SH-SY5Y (cell line): Measurements from ENCODE around the gene ATP13A2.

Experiments used
- GATA2 ChIP-seq: IDR thresholded peaks from 2 replicates; pipeline ENCODE4 v1.6.1; 2011; ENCODE audit warnings: mild to moderate bottlenecking, low read depth, low read length
- GATA3 ChIP-seq: IDR thresholded peaks from 2 replicates; pipeline ENCODE4 v1.6.1; 2011; ENCODE audit warnings: low read depth, mild to moderate bottlenecking, low read length, moderate library complexity

The ATP13A2 gene

DNA sequence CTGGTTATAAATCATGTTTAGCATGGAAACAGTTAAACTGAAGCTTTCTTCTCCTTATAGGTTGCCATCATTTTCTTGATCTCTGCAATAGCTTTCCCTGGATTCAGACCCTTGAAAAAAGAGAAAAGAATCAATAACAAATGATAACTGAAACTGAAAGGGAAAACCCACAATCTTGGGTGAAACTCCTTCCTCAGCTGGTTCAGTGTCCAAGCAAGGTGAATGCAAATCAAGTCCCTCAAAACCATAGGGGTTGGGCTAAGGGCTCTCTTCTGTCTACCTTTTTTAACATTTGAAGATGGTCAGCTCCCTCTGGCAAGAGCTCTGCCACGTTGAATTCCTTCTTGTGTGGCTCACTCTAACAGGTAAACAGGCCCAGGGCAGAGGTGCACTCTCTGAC lies 7.1 kb upstream of the ATP13A2 start:
- TF ChIP-seq GATA3 = no peak
- no peak for TF ChIP-seq GATA2

DNA sequence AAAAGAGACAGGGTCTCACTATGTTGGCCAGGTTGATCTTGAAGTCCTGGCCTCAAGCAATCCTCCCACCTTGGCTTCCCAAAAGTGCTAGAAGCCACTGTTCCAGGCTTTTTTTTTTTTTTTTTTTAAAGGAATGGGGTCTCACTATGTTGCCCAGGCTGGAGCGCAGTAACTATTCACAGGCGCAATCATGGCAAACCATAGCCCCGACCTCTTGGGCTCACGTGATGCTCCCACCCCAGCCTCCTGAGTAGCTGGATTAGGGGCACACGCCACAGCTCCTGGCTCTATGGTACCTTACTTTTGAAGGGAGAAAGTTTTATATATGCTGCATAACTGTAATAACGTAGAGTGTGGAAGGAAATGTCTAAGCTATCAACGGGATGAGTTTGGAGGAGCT lies 5.7 kb upstream of the ATP13A2 start:
- TF ChIP-seq GATA2 (no peak), GATA3 (no peak)

DNA sequence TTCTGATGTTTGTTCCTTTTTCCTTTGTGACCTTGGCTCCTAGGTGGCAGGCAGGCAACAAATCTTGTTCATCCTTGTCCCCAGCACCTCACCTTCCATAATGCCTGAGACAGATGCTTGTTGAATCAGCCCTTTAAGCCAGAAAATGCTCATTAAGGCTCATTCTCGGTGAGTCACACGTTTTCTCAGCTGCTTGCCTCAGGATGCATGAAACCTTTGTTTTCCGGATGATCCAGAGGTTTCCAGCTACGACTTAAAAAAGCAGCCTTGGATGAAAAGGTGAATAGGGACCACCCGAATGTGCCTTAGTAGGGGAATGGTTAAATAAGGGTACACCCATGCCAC lies 4.6 kb upstream of the ATP13A2 start:
- TF ChIP-seq GATA2 = no peak
- TF ChIP-seq GATA3 = no peak

DNA sequence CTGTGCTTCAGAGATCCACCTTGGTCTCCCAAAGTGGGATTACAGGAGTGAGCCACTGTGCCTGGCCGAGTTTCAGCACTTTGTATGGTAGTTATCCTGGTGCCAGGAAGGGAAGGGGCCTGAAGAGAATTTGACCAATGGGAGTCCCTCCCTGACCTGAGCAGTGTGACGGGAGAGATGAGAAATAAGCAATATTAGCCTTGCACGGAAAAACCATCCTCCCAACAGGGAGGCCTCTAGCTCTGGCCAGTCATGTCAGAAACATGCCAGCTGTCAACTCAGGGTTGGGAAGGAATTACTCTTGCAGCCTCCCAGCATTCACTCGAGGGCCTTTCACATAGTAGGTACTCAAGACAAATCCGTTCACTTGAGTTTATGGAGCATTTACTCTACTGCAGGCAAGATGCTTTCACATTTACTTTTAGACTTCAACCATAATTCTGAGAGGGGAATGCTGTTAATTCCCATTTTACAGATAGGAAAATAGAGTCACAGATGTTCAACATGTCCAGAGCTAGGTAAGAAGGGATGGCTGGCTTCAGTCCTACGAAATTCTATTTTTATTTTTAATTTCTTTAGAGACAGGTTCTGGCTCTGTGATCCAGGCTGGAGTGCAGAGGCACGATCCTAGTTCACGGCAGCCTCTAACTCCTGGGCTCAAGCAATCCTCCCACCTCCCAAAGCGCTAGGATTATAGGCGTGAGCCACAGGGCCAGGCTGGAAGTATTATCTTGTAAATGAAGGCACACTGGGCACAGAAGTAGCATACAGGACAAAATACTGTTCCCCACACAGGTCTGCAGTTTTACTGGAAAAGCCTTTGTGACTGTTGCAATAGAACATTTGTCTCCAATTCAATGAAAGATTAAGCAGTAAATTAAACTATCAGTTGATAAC lies 3.2 kb upstream of the ATP13A2 start:
- TF ChIP-seq GATA2 (no peak), GATA3 (no peak)

DNA sequence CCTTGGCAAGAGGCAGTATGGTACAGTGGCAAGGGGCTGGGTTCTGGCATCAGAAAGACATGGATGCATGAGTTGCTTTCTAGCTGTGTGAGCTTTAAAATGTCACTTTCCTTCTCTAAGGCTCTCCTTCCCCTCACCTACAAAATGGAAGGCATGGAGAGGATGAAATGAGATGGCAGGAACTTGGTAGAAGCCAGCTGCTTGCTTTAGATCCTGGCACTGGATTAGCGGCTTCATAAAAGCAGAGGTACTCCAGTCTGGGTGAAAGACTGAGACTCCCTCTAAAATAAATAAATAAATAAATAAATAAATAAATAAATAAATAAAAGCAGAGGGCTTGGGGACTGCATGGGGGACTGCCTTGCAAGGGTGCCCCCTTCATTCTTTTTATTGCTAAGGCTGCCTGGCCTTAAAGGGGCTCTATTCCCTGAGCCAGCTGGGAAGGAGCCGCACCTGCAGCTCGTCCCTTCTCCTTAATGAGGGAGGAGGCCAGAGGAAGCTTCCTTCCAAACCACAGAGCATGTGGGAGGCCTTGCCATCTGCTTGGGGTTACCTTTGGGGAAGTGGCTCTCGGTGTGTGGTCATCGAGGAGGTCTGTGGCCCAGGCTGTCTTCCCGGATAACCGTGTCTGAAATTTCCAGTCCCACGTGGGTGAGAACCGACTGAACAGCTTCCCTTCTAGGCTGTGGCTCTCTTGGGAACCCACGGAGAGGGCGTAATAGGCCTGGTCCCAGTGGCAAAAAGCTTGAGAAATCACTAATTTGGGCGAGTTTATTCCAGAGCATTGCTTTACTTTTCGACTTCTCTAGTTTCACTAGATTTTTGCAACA lies 2.0 kb upstream of the ATP13A2 start:
- TF ChIP-seq GATA2 (no peak), GATA3 (no peak)

DNA sequence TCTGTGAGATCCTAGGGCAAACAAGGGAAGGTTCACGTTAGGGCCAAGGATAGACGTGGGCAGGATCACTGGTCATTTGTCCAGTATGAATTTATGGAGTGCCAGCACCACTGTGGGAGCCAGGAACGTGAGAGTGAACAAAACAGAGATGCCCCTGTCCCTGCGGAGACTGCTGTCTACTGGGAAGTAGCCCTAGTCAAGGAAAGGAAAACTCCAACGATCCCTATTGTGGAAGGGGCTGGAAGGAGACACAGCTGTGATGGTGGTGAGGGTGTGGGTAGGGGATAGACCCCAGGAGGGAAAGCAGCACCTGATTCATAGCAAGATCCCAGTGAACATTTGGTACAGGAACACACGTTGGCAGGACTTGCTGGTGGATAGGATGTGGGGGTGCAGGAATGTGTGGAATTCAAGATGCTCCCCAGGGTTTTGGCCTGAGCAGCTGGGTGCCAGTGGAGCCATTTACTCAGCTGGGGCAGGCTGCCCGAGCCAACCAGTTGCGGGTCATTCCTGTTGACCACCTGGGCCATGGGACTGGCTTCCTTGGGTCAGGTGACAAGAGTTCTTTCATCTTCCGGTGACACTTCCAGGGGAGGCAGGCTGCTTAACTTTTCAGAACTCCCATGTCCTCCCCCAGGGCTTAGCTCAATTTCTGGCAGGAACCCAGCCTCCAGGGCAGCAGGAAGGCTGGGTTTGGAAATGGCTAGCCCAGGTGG lies 1.2 kb upstream of the ATP13A2 start:
- TF ChIP-seq GATA2 = no peak
- no peak for TF ChIP-seq GATA3

DNA sequence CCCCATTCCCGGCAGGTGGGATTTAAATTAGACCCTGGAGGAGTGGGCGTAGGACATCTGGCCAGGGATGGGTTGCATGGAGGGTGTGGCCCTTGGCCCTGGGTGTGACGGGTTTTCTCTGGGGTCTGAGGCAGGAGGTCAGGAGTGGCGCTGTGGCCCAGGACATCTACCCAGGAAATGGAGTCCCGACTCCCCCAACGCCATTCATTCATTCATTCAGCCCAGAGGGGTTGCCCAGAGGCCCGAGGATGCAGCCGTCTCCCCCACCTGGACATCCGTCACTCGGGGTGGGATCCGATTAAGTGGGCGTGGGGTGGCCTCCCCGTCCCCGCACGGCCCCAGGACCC lies 663 bp downstream of the ATP13A2 start:
- TF ChIP-seq GATA3 = no peak
- no peak for TF ChIP-seq GATA2

DNA sequence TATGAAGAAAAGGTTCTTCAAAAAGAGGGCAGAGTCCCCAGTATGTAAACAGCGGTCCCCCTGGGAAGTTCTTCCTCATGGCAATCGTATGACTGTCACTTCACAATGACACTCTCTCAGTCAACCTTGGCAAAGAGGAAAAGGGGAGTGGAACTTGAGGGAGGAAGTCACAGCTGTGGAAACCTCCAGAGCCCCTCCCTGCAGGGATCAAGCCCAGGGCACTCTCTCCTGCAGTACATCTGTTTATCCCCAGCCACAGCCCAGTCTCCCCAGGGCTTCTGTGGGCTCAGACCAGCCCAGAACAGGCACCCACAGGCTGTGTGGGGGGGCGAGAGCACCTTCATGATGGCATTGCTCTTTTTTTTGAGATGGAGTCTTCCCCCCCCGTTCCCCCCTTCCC lies 2.0 kb downstream of the ATP13A2 start:
- TF ChIP-seq GATA3 = no peak
- no peak for TF ChIP-seq GATA2

DNA sequence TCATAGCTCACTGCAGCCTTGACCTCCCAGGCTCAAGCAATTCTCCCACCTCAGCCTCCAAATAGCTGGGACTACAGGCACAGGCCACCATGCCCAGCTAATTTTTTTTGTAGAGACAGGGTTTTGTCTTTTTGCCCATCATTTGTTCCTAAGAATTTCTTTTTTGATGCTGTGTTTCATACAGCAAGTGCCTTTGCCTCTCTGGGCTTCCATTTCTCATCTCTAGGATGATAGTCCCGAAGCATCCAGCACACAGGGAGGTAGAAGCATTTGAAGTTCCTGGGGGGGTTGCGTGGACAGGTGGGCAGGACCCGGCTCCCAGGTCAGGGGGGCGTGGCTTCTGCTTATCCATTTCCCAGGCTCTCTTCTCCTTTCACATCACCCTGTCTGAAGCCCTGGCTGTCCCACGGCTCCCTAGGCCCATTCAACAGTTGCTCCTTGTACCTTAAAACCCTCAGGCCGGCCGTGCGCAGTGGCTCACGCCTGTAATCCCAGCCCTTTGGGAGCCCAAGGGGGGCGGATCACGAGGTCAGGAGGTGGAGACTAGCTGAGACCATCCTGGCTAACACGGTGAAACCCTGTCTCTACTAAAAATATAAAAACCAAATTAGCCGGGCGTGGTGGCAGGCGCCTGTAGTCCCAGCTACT lies 3.4 kb downstream of the ATP13A2 start:
- TF ChIP-seq GATA3 = no peak
- no peak for TF ChIP-seq GATA2

DNA sequence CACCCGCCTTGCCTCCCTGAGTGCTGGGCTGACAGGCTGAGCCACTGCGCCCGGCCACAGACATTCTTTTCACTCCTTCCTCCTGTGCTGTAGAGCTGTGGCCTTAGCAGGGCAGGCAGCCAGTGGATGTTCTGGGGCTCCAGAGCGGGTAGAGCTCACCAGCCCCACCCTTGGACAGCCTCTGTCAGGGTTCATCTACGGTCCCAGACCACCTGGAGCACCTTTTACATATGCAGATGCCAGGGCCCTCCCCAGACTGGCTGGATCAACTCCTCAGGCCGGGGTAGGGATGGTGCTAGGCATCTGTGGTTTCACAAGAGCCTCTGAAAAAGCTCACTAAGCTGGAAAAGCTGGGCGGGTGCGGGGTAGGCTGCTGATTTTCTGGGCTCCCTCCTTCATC lies 4.6 kb downstream of the ATP13A2 start:
- no peak for TF ChIP-seq GATA3
- TF ChIP-seq GATA2 = no peak

DNA sequence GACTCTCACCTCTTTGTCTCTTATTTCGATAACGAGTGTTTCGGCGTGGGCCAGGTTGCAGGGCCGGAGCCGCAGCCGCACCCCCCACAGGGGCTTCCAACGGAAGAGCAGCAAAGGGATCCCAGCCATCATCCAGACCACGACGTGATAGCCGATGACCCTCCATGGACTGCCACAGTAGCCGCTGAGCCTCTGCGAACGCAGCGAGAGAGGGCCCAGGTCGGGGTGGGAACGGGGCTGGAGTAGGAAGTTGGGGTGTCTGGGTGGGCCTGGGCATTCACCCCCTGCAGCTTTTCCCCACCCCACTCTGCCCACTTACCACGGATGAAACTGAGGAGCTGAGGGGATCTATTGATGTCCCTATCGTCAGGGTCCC lies 6.4 kb downstream of the ATP13A2 start:
- no peak for TF ChIP-seq GATA2
- no peak for TF ChIP-seq GATA3

DNA sequence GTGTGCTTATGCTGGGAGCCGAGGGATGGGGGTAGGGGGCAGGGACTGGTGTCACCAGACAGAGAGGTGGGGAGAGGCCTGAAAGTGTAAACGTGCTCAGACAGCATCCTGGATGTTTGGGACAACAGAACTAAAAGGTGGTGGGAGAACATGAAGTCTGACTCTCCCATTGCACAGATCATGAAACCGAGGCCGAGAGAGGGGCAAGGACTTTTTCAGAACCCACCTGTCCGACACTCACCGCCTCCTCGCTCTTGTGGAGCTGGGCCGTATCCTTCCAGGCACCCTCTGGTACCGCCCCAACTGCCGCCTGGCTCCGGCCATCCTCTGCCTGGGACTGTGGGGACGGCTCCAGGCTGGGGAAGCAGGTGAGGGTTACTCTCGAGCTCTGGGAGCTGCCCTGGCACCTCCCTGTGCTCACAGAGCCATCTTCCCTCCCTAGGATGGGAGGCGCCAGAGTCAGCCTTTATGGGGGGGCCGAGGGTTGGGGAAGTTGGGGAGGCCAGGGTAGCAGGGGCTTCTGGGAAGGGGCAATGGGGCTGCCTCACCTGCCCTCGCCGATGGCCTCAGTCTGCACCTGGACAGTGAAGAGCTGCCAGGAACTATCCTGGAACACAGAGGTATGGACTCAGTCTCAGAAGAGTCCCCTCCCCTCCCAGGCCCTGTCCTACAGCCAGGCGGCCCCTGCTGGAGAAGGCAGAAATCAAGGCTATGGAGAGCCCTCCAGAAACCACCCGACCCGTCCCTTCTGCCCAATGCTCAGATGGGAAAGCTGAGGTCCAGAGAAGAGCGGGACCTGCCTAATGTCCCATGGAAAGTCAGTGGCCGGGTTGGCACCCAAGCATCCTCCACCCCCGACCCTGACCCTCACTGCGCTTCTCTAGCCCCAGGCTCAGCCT lies 7.0 kb downstream of the ATP13A2 start:
- TF ChIP-seq GATA3 = no peak
- no peak for TF ChIP-seq GATA2

DNA sequence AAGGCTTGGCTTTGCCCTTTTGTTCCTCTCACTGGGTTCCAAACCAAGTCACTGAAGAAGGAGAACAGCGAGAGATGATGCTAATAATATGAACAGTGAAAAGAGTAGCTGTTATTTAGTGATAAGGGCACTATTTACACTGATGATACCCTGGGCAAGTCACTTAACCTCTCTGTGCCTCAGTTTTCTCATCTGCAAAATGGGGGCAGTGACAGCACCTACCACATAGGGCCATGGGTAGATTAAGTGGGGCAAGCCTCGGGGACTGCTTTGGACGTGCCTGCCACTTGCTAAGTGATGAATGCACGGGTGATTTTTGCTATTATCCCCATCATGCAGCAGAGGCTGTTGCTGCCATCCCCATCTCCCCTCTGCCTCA lies 9.2 kb downstream of the ATP13A2 start:
- TF ChIP-seq GATA3 (no peak), GATA2 (no peak)

DNA sequence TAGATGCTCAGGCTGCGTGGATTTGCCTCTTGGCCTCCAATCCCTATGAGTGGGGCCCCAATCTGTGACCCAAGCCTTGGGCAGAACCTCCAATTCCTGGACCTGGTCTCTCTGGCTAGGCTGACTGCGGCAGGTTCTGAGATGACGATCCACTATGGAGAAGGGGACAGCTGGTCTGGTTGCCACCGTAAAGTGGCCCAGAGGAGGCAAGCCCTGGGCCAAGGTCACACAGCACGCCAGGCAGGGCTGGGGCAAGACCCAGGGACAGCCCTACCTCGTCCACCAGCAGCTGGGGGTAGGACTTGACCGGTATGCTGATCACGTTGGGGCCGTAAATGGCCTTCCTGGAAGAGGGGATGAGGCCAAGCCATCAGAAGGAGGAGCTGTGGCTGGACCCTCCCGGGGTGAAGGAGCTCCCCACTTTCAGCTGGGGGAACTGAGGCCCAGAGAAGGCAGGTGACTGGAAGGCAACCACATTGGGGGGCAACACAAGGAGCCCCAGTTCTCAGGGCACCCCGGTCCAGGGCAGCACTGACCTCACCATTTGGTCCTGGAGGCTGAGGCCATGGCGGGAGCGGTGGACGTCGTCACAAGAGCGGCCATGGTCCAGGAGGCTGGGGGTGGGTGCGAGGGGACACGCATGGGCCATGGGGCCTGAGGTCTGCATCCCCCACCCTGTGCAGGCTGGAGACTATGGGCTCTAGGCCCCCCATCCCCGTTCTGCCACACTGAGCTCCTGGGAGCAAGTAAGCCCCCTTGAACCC lies 9.8 kb downstream of the ATP13A2 start:
- TF ChIP-seq GATA2 (no peak), GATA3 (no peak)

DNA sequence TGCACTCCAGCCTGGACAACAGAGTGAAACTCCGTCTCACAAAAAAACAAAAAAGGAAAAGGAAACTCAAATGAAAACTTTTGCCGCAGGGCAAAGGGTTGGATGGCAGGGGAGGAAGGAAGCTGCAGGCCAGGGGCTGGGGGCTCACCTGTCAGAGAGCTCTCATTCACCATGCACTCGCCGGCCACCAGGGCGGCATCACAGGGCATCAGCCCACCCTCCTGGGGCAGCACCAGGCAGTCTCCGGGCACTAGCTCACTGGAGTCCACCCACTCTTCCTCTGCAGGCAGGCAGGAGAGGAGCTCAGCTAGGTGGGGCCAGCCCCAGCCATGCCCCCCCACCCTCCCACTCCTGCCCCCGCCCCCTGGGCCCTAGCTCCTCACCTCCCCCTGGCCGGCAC lies 11.9 kb downstream of the ATP13A2 start:
- TF ChIP-seq GATA3 = no peak
- TF ChIP-seq GATA2 = no peak
